CD4-positive, CD25-positive, alpha-beta regulatory T cell (primary cell): ENCODE data around the gene HECA. TPM values are rescaled to one million over a fixed set of nuclear protein-coding genes. Genes with fewer than 3 reads are reported as not detected.

Source experiments
- ATAC-seq, 2 donors: fragments of 150-1000 bp; cut with Tn5 transposase; one replicate each; pipeline ENCODE4 v1.10.0; 2021; ENCODE audit warnings: low read depth in 2 of 2, moderate number of reproducible peaks in 2 of 2, moderate library complexity in 1 of 2
- DNase-seq, 3 donors: peaks; one replicate each; pipeline versions ENCODE4 v3.0.0 to v3.0.0-alpha.2; 2012 to 2022; ENCODE audit warnings: mixed read lengths in 1 of 3
- H3K27ac ChIP-seq: one replicate; pipeline ENCODE4 v1.7.0; 2013; ENCODE audit warnings: mild to moderate bottlenecking, low read length; ENCODE audit not compliant: insufficient read depth, poor library complexity, severe bottlenecking
- H3K27me3 ChIP-seq: one replicate; pipeline ENCODE4 v1.7.0; 2013; ENCODE audit warnings: low read length; ENCODE audit not compliant: control insufficient read depth, insufficient read depth
- H3K36me3 ChIP-seq: one replicate; pipeline ENCODE4 v1.7.0; 2013; ENCODE audit warnings: mild to moderate bottlenecking, low read length, moderate library complexity; ENCODE audit not compliant: control insufficient read depth, insufficient read depth
- H3K4me1 ChIP-seq: 2 replicates; pipeline ENCODE4 v1.7.0; 2013; ENCODE audit warnings: mild to moderate bottlenecking, low read length; ENCODE audit not compliant: insufficient read depth, control insufficient read depth, poor library complexity, severe bottlenecking
- H3K4me3 ChIP-seq: one replicate; pipeline ENCODE4 v1.7.0; 2013; ENCODE audit warnings: low read depth, mild to moderate bottlenecking, low read length, moderate library complexity
- H3K9me3 ChIP-seq, 2 experiments: 1 replicate in 1 of 2; 2 replicates in 1 of 2; pipeline ENCODE4 v1.7.0; 2013; ENCODE audit warnings: low read length in 2 of 2, mild to moderate bottlenecking in 1 of 2, moderate library complexity in 1 of 2; ENCODE audit not compliant: control insufficient read depth in 2 of 2
- H3K27ac Mint-ChIP-seq, 3 donors: one replicate each; pipeline ENCODE4 v1.8.0; 2020 to 2022; ENCODE audit warnings: mild to moderate bottlenecking in 3 of 3, mixed read lengths in 3 of 3, moderate library complexity in 2 of 3
- H3K27me3 Mint-ChIP-seq: one replicate; pipeline ENCODE4 v1.8.0; 2022; ENCODE audit warnings: mild to moderate bottlenecking, mixed read lengths
- H3K36me3 Mint-ChIP-seq: one replicate; pipeline ENCODE4 v1.8.0; 2020; ENCODE audit warnings: mixed read lengths
- H3K4me1 Mint-ChIP-seq, 4 donors: one replicate each; pipeline ENCODE4 v1.8.0; 2020 to 2022; ENCODE audit warnings: mixed read lengths in 4 of 4, mild to moderate bottlenecking in 1 of 4
- H3K4me3 Mint-ChIP-seq, 4 donors: one replicate each; pipeline ENCODE4 v1.8.0; 2020 to 2022; ENCODE audit warnings: mild to moderate bottlenecking in 4 of 4, mixed read lengths in 4 of 4, moderate library complexity in 3 of 4
- H3K9me3 Mint-ChIP-seq, 7 donors: one replicate each; pipeline ENCODE4 v1.8.0; 2020 to 2022; ENCODE audit warnings: mixed read lengths in 7 of 7, mild to moderate bottlenecking in 3 of 7, moderate library complexity in 2 of 7
- polyA plus RNA-seq, 4 donors: library from polyadenylated mRNA; unstranded; fragments of 300-500 nt; fragmentation: Illumina TruSeq; gene quantifications; one replicate each; pipeline ENCODE4 v1.2.3, GENCODE V29; 2021
- total RNA-seq: library from RNA; stranded (reverse); gene quantifications from one replicate; pipeline ENCODE4 v1.2.3, GENCODE V29; 2022

The HECA gene
- total and polyA plus RNA-seq, 5 donors from 2014 or later, result 5.2 to 165 (median 6.4) TPM

GRCh38 chr6:139148557-139149235, 13.8 kb downstream of the HECA start:
- H3K4me1 Mint-ChIP-seq, result peaks cover 79 to 92% (median 86%) of the 10 kb centered on the region in 4 donors
- H3K27me3 Mint-ChIP-seq, result no peaks in the 10 kb centered on the region
- H3K36me3 Mint-ChIP-seq, result peaks cover 10% of the 10 kb centered on the region
- ATAC-seq, result no peak
- H3K27ac ChIP-seq, result no peak overlapping the region
- H3K4me3 Mint-ChIP-seq, result peak overlapping the region; percentile 57 to 92 (median 82)
- DNase-seq, result no peak
- H3K4me3 ChIP-seq, result peak overlapping the region; percentile 87
- H3K9me3 Mint-ChIP-seq, result no peaks in the 10 kb centered on the region
- H3K36me3 ChIP-seq, result peaks cover 7% of the 10 kb centered on the region
- no peaks in the 10 kb centered on the region for H3K9me3 ChIP-seq
- H3K4me1 ChIP-seq, result peaks cover 97% of the 10 kb centered on the region
- peak overlapping the region in 2 of 3 donors; percentile 13 to 91 for H3K27ac Mint-ChIP-seq
- no peaks in the 10 kb centered on the region for H3K27me3 ChIP-seq

- Histone ChIP-seq H3K36me3 (peaks cover 4% of the 10 kb centered on the region), H3K27ac (peak overlapping the region; percentile 25), H3K4me3 (peak overlapping the region; percentile 87), H3K27me3 (no peaks in the 10 kb centered on the region), H3K4me1 (peaks cover 97% of the 10 kb centered on the region), H3K9me3 (no peaks in the 10 kb centered on the region)
- Mint-ChIP-seq H3K4me1 (peaks cover 78 to 92% (median 85%) of the 10 kb centered on the region in 4 donors), H3K4me3 (peak overlapping the region; percentile 57 to 92 (median 82)), H3K9me3 (no peaks in the 10 kb centered on the region), H3K27me3 (no peaks in the 10 kb centered on the region), H3K36me3 (peaks cover 7% of the 10 kb centered on the region), H3K27ac (peak overlapping the region in 2 of 3 donors; percentile 24 to 78)
- ATAC-seq (no peak), DNase-seq (no peak)
Observed at GRCh38 chr6:139149383-139149782, 14.5 kb downstream of the HECA start.

GRCh38 chr6:139150920-139151319, 16.0 kb downstream of the HECA start:
- H3K9me3 Mint-ChIP-seq, result no peaks in the 10 kb centered on the region
- H3K27me3 ChIP-seq, result no peaks in the 10 kb centered on the region
- no peaks in the 10 kb centered on the region for H3K9me3 ChIP-seq
- H3K4me1 Mint-ChIP-seq, result peaks cover 73 to 89% (median 82%) of the 10 kb centered on the region in 4 donors
- peak overlapping the region; percentile 38 for H3K27ac ChIP-seq
- H3K4me3 ChIP-seq, result peak overlapping the region; percentile 79
- no peaks in the 10 kb centered on the region for H3K27me3 Mint-ChIP-seq
- peaks cover 96% of the 10 kb centered on the region for H3K4me1 ChIP-seq
- DNase-seq (no peak), ATAC-seq (no peak)
- H3K36me3 Mint-ChIP-seq, result peaks cover 5% of the 10 kb centered on the region
- H3K27ac Mint-ChIP-seq, result peak overlapping the region; percentile 25 to 87 (median 84)
- peaks cover 6% of the 10 kb centered on the region for H3K36me3 ChIP-seq
- peak overlapping the region; percentile 61 to 80 (median 76) for H3K4me3 Mint-ChIP-seq

- no peak for DNase-seq
- peaks cover 94% of the 10 kb centered on the region for H3K4me1 ChIP-seq
- Mint-ChIP-seq H3K36me3 (peaks cover 9% of the 10 kb centered on the region), H3K4me1 (peaks cover 69 to 88% (median 79%) of the 10 kb centered on the region in 4 donors), H3K9me3 (no peaks in the 10 kb centered on the region), H3K27me3 (no peaks in the 10 kb centered on the region), H3K27ac (peak overlapping the region; percentile 25 to 84 (median 80)), H3K4me3 (peak overlapping the region; percentile 61 to 80 (median 76))
- H3K36me3 ChIP-seq, result peaks cover 12% of the 10 kb centered on the region
- no peak for ATAC-seq
- peak overlapping the region; percentile 61 for H3K27ac ChIP-seq
- H3K4me3 ChIP-seq, result peak overlapping the region; percentile 79
- H3K9me3 ChIP-seq, result no peaks in the 10 kb centered on the region
- H3K27me3 ChIP-seq, result no peaks in the 10 kb centered on the region
Observed at GRCh38 chr6:139151425-139152087, 16.7 kb downstream of the HECA start.

- Mint-ChIP-seq H3K27ac (peak overlapping the region; percentile 25 to 84 (median 80)), H3K4me1 (peaks cover 66 to 88% (median 79%) of the 10 kb centered on the region in 4 donors), H3K36me3 (peaks cover 14% of the 10 kb centered on the region), H3K4me3 (peak overlapping the region; percentile 61 to 80 (median 76)), H3K27me3 (no peaks in the 10 kb centered on the region), H3K9me3 (no peaks in the 10 kb centered on the region)
- Histone ChIP-seq H3K27ac (peak overlapping the region; percentile 61), H3K4me1 (peaks cover 90% of the 10 kb centered on the region), H3K9me3 (no peaks in the 10 kb centered on the region), H3K4me3 (peak overlapping the region; percentile 79), H3K36me3 (peaks cover 12% of the 10 kb centered on the region), H3K27me3 (no peaks in the 10 kb centered on the region)
- no peak for ATAC-seq
- DNase-seq, result peak in 1 of 3 donors; percentile 47
Observed at GRCh38 chr6:139152088-139152891, 17.4 kb downstream of the HECA start.

GRCh38 chr6:139152892-139153271, 18.0 kb downstream of the HECA start:
- Mint-ChIP-seq H3K9me3 (no peaks in the 10 kb centered on the region), H3K27me3 (no peaks in the 10 kb centered on the region), H3K4me1 (peaks cover 64 to 89% (median 79%) of the 10 kb centered on the region in 4 donors), H3K27ac (peak overlapping the region in 2 of 3 donors; percentile 25 to 71), H3K4me3 (peak overlapping the region; percentile 22 to 80 (median 67)), H3K36me3 (peaks cover 19% of the 10 kb centered on the region)
- Histone ChIP-seq H3K9me3 (no peaks in the 10 kb centered on the region), H3K27ac (peak overlapping the region; percentile 61), H3K27me3 (no peaks in the 10 kb centered on the region), H3K4me1 (peaks cover 90% of the 10 kb centered on the region), H3K4me3 (peak overlapping the region; percentile 79), H3K36me3 (peaks cover 17% of the 10 kb centered on the region)
- DNase-seq (no peak), ATAC-seq (no peak)

GRCh38 chr6:139153855-139154254, 19.0 kb downstream of the HECA start:
- peak overlapping the region in 2 of 3 donors; percentile 19 to 32 for H3K27ac Mint-ChIP-seq
- H3K36me3 Mint-ChIP-seq, result peaks cover 19% of the 10 kb centered on the region
- H3K4me1 Mint-ChIP-seq, result peaks cover 61 to 86% (median 73%) of the 10 kb centered on the region in 4 donors
- Histone ChIP-seq H3K4me1 (peaks cover 88% of the 10 kb centered on the region), H3K36me3 (peaks cover 17% of the 10 kb centered on the region), H3K4me3 (peak overlapping the region; percentile 53), H3K27ac (no peak overlapping the region), H3K9me3 (no peaks in the 10 kb centered on the region), H3K27me3 (no peaks in the 10 kb centered on the region)
- peak overlapping the region in 3 of 4 donors; percentile 10 to 31 (median 15) for H3K4me3 Mint-ChIP-seq
- H3K9me3 Mint-ChIP-seq, result no peaks in the 10 kb centered on the region
- no peaks in the 10 kb centered on the region for H3K27me3 Mint-ChIP-seq
- DNase-seq, result peak in 1 of 3 donors; percentile 37
- no peak for ATAC-seq
